SK-N-SH (cell line): Measurements from ENCODE around the gene AZIN2. TPM values are rescaled to one million over a fixed set of nuclear protein-coding genes. Genes with fewer than 3 reads are reported as not detected.

Experiments used
- CTCF ChIA-PET: fragments of 300-600, 350-600 bp; formaldehyde crosslinking; extraction: SDS; loops from one replicate; lab custom pipeline; 2021; lab: Yijun Ruan, JAX
- POLR2A ChIA-PET: fragments of 350-600 bp; sonication (Branson Sonifier 250); formaldehyde crosslinking; extraction: SDS; loops from one replicate; lab custom pipeline; 2020; ENCODE audit warnings: antibody characterized with exemption, inconsistent platforms; lab: Yijun Ruan, JAX
- DNase-seq: peaks from one replicate; pipeline ENCODE4 v3.0.0; 2012
- H2AFZ ChIP-seq: fragments of 200-600 bp; sonication (generic); 2 replicates; pipeline ENCODE4 v1.8.1; 2016; ENCODE audit warnings: antibody characterized with exemption, mild to moderate bottlenecking, low read depth
- H3F3A ChIP-seq: fragments of 200-600 bp; sonication (generic); replicated peaks from 2 replicates; pipeline ENCODE3; 2016; ENCODE audit warnings: antibody characterized with exemption, mild to moderate bottlenecking; ENCODE audit not compliant: insufficient read depth
- H3K27ac ChIP-seq, 2 experiments: fragments of 200-500 bp in 1 of 2; fragments of 200-600 bp in 1 of 2; sonication (Bioruptor generic) in 1 of 2; sonication (generic), shearing (Covaris generic) in 1 of 2; 2 replicates each; pipeline versions ENCODE4 v1.5.1 to v1.6.1; 2014 to 2016; ENCODE audit warnings: low read depth in 2 of 2, inconsistent platforms in 1 of 2, low read length in 1 of 2, mild to moderate bottlenecking in 1 of 2, mixed read lengths in 1 of 2
- H3K27me3 ChIP-seq: fragments of 200-600 bp; sonication (generic), shearing (Covaris generic); 2 replicates; pipeline ENCODE4 v1.6.1; 2016; ENCODE audit warnings: mixed run types; ENCODE audit not compliant: insufficient read depth
- H3K36me3 ChIP-seq, 2 experiments: fragments of 200-500 bp in 1 of 2; fragments of 200-600 bp in 1 of 2; sonication (Bioruptor generic) in 1 of 2; sonication (generic) in 1 of 2; replicated peaks in 1 of 2; 2 replicates each; pipeline versions ENCODE3 to v1.5.1; 2014 to 2016; ENCODE audit warnings: low read length in 1 of 2, mild to moderate bottlenecking in 1 of 2; ENCODE audit not compliant: insufficient read depth in 2 of 2, control insufficient read depth in 1 of 2
- H3K4me1 ChIP-seq, 2 experiments: fragments of 200-500 bp in 1 of 2; fragments of 200-600 bp in 1 of 2; sonication (Bioruptor generic) in 1 of 2; sonication (generic), shearing (Covaris generic) in 1 of 2; 2 replicates each; pipeline versions ENCODE4 v1.5.1 to v1.6.1; 2014 to 2016; ENCODE audit warnings: low read depth in 1 of 2, low read length in 1 of 2, mixed run types in 1 of 2; ENCODE audit not compliant: insufficient read depth in 2 of 2, control insufficient read depth in 1 of 2
- H3K4me2 ChIP-seq: fragments of 200-600 bp; sonication (generic), shearing (Covaris generic); 2 replicates; pipeline ENCODE4 v1.6.1; 2017; ENCODE audit warnings: mixed run types
- H3K4me3 ChIP-seq, 2 experiments: fragments of 200-500 bp in 1 of 2; fragments of 200-600 bp in 1 of 2; sonication (Bioruptor generic) in 1 of 2; sonication (generic), shearing (Covaris generic) in 1 of 2; 2 replicates each; pipeline versions ENCODE4 v1.5.1 to v1.8.1; 2014 to 2016; ENCODE audit warnings: low read depth in 2 of 2, inconsistent platforms in 1 of 2, low read length in 1 of 2, mild to moderate bottlenecking in 1 of 2, mixed read lengths in 1 of 2, moderate library complexity in 1 of 2
- H3K79me2 ChIP-seq: fragments of 200-600 bp; sonication (generic); 2 replicates; pipeline ENCODE4 v1.8.1; 2017; ENCODE audit warnings: mild to moderate bottlenecking; ENCODE audit not compliant: insufficient read depth
- H3K9ac ChIP-seq: fragments of 200-600 bp; sonication (generic); 2 replicates; pipeline ENCODE4 v1.6.1; 2017; ENCODE audit warnings: mixed run types
- H3K9me2 ChIP-seq: fragments of 200-600 bp; sonication (generic); 2 replicates; pipeline ENCODE4 v1.6.1; 2017; ENCODE audit warnings: mixed run types
- H3K9me3 ChIP-seq: fragments of 200-600 bp; sonication (generic); 2 replicates; pipeline ENCODE4 v1.6.1; 2017; ENCODE audit warnings: mixed run types, mild to moderate bottlenecking, moderate library complexity
- H4K20me1 ChIP-seq: fragments of 200-600 bp; sonication (generic); 2 replicates; pipeline ENCODE4 v1.6.1; 2017; ENCODE audit warnings: mild to moderate bottlenecking, mixed run types; ENCODE audit not compliant: insufficient read depth
- CHD2 ChIP-seq: fragments of 150-350 bp; IDR thresholded peaks from 2 replicates; pipeline ENCODE4 v1.6.1; 2018; ENCODE audit warnings: low read length; ENCODE audit not compliant: partially characterized antibody
- FOXM1 ChIP-seq: IDR thresholded peaks from 2 replicates; pipeline ENCODE4 v1.4.0; 2012; ENCODE audit warnings: low read depth, mild to moderate bottlenecking
- JUND ChIP-seq: IDR thresholded peaks from 2 replicates; pipeline ENCODE4 v1.4.0; 2012
- MEF2A ChIP-seq: IDR thresholded peaks from 2 replicates; pipeline ENCODE4 v1.4.0; 2012; ENCODE audit warnings: low read depth, borderline replicate concordance
- RXRA ChIP-seq: IDR thresholded peaks from 2 replicates; pipeline ENCODE4 v1.4.0; 2012; ENCODE audit warnings: low read depth, mild to moderate bottlenecking, borderline replicate concordance
- SIN3A ChIP-seq: IDR thresholded peaks from 2 replicates; pipeline ENCODE4 v1.6.1; 2012; ENCODE audit warnings: low read depth, mild to moderate bottlenecking, low read length, moderate library complexity, borderline replicate concordance
- TCF12 ChIP-seq: IDR thresholded peaks from 2 replicates; pipeline ENCODE4 v1.4.0; 2012
- WGBS: methylation state at CpG from one replicate; pipeline ENCODE4 v1.1.6; 2017; ENCODE audit warnings: low lambda C conversion rate; 5-methylcytosine and 5-hydroxymethylcytosine counted together
- polyA plus RNA-seq, 3 experiments: library from polyadenylated mRNA; depleted of rRNA; stranded (reverse); fragments of >200 nt; gene quantifications; 2 replicates each; pipeline ENCODE4 v1.2.3, GENCODE V29; 2012
- TF ChIP-seq, protein P1 (sequence below): fragments of 150-350 bp; IDR thresholded peaks from 2 replicates; pipeline ENCODE4 v1.6.1; 2017; ENCODE audit warnings: antibody characterized with exemption, low read length, low read depth, borderline replicate concordance
- TF ChIP-seq, protein P2 (sequence below): IDR thresholded peaks from 2 replicates; pipeline ENCODE4 v1.4.0; 2012; ENCODE audit warnings: low read depth, borderline replicate concordance

The AZIN2 gene
- polyA plus RNA-seq, 1 of the 3 experiments (the other 2 are of a cell fraction), result 17.8 TPM

DNA sequence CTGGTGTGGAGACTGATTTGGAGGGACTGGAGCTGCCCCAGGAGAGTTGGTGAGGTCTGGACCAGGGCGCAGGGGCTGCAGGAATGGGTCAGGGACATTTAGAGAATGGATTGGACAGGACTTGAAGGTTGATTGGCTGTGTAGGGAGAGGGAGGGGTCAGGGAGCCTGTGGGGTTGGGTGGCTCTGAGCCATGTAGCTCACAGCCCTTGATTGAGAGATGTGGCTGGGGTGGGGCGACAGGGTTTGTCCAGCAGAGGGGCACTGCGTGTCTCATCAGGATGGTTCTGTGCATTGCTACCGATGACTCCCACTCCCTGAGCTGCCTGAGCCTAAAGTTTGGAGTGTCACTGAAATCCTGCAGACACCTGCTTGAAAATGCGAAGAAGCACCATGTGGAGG is 12.1 kb downstream of the AZIN2 start:
- H3F3A ChIP-seq, result peaks cover 2% of the 10 kb centered on the region
- TF ChIP-seq SIN3A (no peak), JUND (no peak), TCF12 (no peak), CHD2 (no peak), MEF2A (no peak)
- TF ChIP-seq, all 33 proteins: peak for 0
- POLR2A ChIA-PET, result no interaction called here
- H3K4me1 ChIP-seq, result no peaks in the 10 kb centered on the region
- no peaks in the 10 kb centered on the region for H3K27me3 ChIP-seq
- DNase-seq, result no peak
- H3K9me2 ChIP-seq, result no peaks in the 10 kb centered on the region
- H3K36me3 ChIP-seq, result no peaks in the 10 kb centered on the region
- no peaks in the 10 kb centered on the region for H3K79me2 ChIP-seq
- H3K4me3 ChIP-seq, result no peak overlapping the region
- no peak overlapping the region for H3K4me2 ChIP-seq
- H4K20me1 ChIP-seq, result no peaks in the 10 kb centered on the region
- CTCF ChIA-PET, result interaction anchor here (0.7 to 5.3 kb wide), 7 partner anchors 10 to 520 kb away, joined by 3 to 37 read pairs (median 4); no protein-coding TSS in a partner anchor
- no peak overlapping the region for H3K27ac ChIP-seq
- H3K9ac ChIP-seq, result no peak overlapping the region
- no peak overlapping the region for H2AFZ ChIP-seq
- WGBS, result 97% methylated on average over 3 of the region's 5 CpGs
- H3K9me3 ChIP-seq, result no peaks in the 10 kb centered on the region

DNA sequence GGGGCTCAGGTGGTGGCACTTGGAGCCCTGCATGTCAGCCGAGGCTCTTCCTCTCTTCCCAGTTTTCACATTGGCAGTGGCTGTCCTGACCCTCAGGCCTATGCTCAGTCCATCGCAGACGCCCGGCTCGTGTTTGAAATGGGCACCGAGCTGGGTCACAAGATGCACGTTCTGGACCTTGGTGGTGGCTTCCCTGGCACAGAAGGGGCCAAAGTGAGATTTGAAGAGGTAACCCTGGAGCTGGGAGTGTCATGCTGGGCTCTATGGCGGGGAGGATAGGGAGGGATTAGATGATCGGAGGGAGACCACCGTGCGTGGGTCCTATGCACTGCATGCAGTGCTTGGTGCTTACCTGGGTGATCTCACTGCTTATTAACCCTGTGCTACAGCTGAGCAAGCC is 13.5 kb downstream of the AZIN2 start:
- H3K9me2 ChIP-seq, result no peaks in the 10 kb centered on the region
- no peaks in the 10 kb centered on the region for H3K9me3 ChIP-seq
- H3K9ac ChIP-seq, result no peak overlapping the region
- H3K27ac ChIP-seq, result peak overlapping the region in 1 of 2 experiments; percentile 14; a peak in 1 of 4 replicates
- H3K4me1 ChIP-seq, result peaks cover 0 to 10% of the 10 kb centered on the region in 2 experiments; a peak in 1 of 4 replicates
- no peak for DNase-seq
- H3K36me3 ChIP-seq, result no peaks in the 10 kb centered on the region
- ChIA-PET CTCF (interaction anchor here (0.7 to 5.3 kb wide), 20 partner anchors 8 to 377 kb away, joined by 3 to 37 read pairs (median 3); partner anchors contain the start of gene ZSCAN20), POLR2A (no interaction called here)
- H2AFZ ChIP-seq, result no peak overlapping the region
- H4K20me1 ChIP-seq, result no peaks in the 10 kb centered on the region
- 87% methylated on average over 11 of the region's 11 CpGs for WGBS
- TF ChIP-seq, protein P1, sequence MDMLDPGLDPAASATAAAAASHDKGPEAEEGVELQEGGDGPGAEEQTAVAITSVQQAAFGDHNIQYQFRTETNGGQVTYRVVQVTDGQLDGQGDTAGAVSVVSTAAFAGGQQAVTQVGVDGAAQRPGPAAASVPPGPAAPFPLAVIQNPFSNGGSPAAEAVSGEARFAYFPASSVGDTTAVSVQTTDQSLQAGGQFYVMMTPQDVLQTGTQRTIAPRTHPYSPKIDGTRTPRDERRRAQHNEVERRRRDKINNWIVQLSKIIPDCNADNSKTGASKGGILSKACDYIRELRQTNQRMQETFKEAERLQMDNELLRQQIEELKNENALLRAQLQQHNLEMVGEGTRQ, result no peak
- no peak for TF ChIP-seq RXRA
- no peak for TF ChIP-seq FOXM1
- TF ChIP-seq, protein P2, sequence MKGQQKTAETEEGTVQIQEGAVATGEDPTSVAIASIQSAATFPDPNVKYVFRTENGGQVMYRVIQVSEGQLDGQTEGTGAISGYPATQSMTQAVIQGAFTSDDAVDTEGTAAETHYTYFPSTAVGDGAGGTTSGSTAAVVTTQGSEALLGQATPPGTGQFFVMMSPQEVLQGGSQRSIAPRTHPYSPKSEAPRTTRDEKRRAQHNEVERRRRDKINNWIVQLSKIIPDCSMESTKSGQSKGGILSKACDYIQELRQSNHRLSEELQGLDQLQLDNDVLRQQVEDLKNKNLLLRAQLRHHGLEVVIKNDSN, result no peak
- no peaks in the 10 kb centered on the region for H3K27me3 ChIP-seq
- H3F3A ChIP-seq, result peaks cover 12% of the 10 kb centered on the region
- no peaks in the 10 kb centered on the region for H3K79me2 ChIP-seq
- no peak overlapping the region for H3K4me3 ChIP-seq
- H3K4me2 ChIP-seq, result no peak overlapping the region
